Measurements from ENCODE around the gene BLACAT1.

The BLACAT1 gene

DNA sequence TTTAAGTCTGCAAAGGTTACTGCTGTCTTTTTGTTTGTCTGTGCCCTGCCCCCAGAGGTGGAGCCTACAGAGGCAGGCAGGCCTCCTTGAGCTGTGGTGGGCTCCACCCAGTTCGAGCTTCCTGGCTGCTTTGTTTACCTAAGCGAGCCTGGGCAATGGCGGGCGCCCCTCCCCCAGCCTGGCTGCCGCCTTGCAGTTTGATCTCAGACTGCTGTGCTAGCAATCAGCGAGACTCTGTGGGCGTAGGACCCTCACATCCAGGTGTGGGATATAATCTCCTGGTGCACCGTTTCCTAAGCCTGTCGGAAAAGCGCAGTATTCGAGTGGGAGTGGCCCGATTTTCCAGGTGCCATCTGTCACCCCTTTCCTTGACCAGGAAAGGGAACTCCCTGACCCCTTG, 49.6 kb downstream of the BLACAT1 start:
- DNase-seq, result peak in 1 of 2 donors; percentile 11

Measured in CD4-positive, alpha-beta T cell treated with Interleukin-4 for 1 hour (primary cell).